ENCODE results near the gene UNC93A. TPM values are rescaled to one million over a fixed set of nuclear protein-coding genes. Genes with fewer than 3 reads are reported as not detected.

Gene UNC93A
- total RNA-seq, 1 donor from 2014 or later, result not detected

DNA sequence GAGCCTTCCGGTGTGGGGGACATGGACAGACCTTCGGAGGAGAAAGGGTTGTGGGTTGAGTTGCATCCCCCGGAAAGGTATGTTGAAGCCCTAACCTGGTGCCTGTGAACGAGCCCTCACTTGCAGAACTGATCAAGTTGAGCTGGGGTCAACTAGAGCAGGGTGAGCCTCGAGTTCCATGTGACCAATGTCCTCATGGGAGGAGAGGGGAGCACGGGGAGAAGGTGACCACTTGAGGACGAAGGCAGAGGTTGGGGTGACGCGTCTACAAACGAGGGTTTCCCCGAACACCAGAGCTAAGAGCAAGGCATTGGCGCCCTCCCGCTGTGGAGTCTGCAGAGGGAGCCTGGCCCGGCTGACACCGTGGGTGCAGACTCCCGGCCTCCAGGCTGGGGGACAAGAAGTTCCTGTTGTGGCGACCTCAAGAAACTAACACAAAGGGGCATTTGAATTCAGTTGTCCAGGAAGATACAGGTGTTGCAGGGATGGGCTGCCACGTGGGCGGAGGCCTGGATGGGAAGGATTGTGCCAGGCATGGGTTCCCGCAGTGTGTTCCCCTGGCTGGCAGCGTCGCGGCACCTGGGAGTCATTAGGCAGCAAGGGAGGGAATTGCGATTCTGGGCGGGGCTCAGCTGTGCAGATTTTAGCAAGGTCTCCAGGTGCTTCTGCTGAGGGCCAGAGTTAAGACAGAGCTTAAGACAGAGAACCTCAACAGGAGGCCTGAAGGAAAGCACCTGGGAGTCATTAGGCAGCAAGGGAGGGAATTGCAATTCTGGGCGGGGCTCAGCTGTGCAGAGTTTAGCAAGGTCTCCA lies 20.4 kb upstream of the UNC93A start:
- no peak for TF ChIP-seq CTCF (IDR thresholded peaks at IDR 0.05)
- H3K27ac Mint-ChIP-seq (ENCODE audit: unreplicated experiment), result no peak overlapping the region
- no peaks in the 10 kb centered on the region for H3K9me3 Mint-ChIP-seq (ENCODE audit: low read depth)
- no peak overlapping the region for H3K4me3 Mint-ChIP-seq (ENCODE audit: unreplicated experiment)
- peaks cover 26% of the 10 kb centered on the region for H3K27me3 Mint-ChIP-seq (ENCODE audit: low read depth)
- H3K4me1 Mint-ChIP-seq (ENCODE audit: low read depth), result no peaks in the 10 kb centered on the region
- no peaks in the 10 kb centered on the region for H3K36me3 Mint-ChIP-seq (ENCODE audit: low read depth)
- no peak for DNase-seq (ENCODE audit: low spot score)

DNA sequence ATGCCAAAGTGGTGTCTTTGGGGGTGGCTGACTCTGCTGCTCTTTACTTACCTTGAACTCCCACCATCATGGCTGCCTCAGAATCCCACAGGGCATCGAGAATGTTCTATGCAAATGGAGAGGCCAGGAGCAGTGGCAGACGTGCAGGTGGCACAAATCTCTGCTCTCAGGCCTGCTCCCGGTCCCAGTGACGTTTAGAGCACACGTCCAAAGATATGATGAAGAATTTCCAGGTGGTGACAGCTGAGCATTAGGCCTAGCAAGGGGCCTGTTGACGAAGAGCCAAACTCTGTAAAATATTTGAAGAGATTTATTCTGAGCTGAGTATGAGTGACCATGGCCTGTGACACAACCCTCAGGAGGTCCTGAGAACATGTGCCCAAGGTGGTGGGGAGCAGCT lies 19.0 kb upstream of the UNC93A start:
- peaks cover 24% of the 10 kb centered on the region for H3K27me3 Mint-ChIP-seq (ENCODE audit: low read depth)
- no peaks in the 10 kb centered on the region for H3K9me3 Mint-ChIP-seq (ENCODE audit: low read depth)
- TF ChIP-seq CTCF (IDR thresholded peaks at IDR 0.05), result no peak
- no peak overlapping the region for H3K27ac Mint-ChIP-seq (ENCODE audit: unreplicated experiment)
- no peaks in the 10 kb centered on the region for H3K36me3 Mint-ChIP-seq (ENCODE audit: low read depth)
- DNase-seq (ENCODE audit: low spot score), result no peak
- H3K4me3 Mint-ChIP-seq (ENCODE audit: unreplicated experiment), result no peak overlapping the region
- H3K4me1 Mint-ChIP-seq (ENCODE audit: low read depth), result no peaks in the 10 kb centered on the region

DNA sequence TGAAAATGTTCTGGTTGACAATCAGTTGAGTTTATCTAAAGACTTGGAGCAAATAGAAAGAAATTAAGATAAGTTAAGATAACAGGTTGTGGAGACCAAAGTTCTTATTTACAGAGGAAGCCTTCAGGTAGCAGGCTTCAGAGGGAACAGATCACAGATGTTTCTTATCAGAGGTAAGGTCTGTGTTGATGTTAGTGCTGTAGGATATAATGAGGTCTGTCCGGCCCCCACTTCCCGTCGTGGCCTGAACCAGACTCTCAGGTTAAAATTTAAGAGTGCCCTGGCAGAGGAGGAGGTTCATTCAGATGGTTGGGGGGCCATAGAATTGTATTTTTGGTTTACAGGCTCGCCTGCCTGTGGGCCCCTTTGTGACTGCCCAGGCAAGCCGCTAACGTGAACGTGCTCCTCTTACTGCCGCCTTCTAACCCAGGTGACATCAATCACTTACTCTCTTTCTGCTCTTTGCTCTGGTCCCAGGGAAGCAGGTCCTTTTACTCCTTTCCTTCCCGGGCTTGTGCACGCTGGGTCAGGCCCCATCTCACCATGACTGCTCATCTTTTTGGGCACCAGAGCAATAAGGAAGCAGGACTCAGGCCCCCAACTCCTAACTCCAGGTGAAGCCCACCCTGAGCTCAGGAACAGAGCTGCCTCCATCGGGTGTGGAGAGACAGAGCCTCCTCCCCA lies 18.3 kb upstream of the UNC93A start:
- no peak for DNase-seq (ENCODE audit: low spot score)
- no peak for TF ChIP-seq CTCF (IDR thresholded peaks at IDR 0.05)
- Mint-ChIP-seq H3K4me1 (ENCODE audit: low read depth) (no peaks in the 10 kb centered on the region), H3K27me3 (ENCODE audit: low read depth) (peaks cover 28% of the 10 kb centered on the region), H3K4me3 (ENCODE audit: unreplicated experiment) (no peak overlapping the region), H3K9me3 (ENCODE audit: low read depth) (no peaks in the 10 kb centered on the region), H3K27ac (ENCODE audit: unreplicated experiment) (no peak overlapping the region), H3K36me3 (ENCODE audit: low read depth) (no peaks in the 10 kb centered on the region)

- Mint-ChIP-seq H3K27ac (ENCODE audit: unreplicated experiment) (no peak overlapping the region), H3K4me3 (ENCODE audit: unreplicated experiment) (no peak overlapping the region), H3K9me3 (ENCODE audit: low read depth) (no peaks in the 10 kb centered on the region), H3K4me1 (ENCODE audit: low read depth) (no peaks in the 10 kb centered on the region), H3K36me3 (ENCODE audit: low read depth) (no peaks in the 10 kb centered on the region), H3K27me3 (ENCODE audit: low read depth) (peaks cover 36% of the 10 kb centered on the region)
- DNase-seq (ENCODE audit: low spot score), result no peak
- TF ChIP-seq CTCF (IDR thresholded peaks at IDR 0.05), result no peak
These were observed 16.8 kb upstream of the UNC93A start for GRCh38 chr6:167274270-167274669.

- no peak overlapping the region for H3K27ac Mint-ChIP-seq (ENCODE audit: unreplicated experiment)
- H3K36me3 Mint-ChIP-seq (ENCODE audit: low read depth), result no peaks in the 10 kb centered on the region
- no peak for DNase-seq (ENCODE audit: low spot score)
- no peak overlapping the region for H3K4me3 Mint-ChIP-seq (ENCODE audit: unreplicated experiment)
- no peaks in the 10 kb centered on the region for H3K4me1 Mint-ChIP-seq (ENCODE audit: low read depth)
- H3K9me3 Mint-ChIP-seq (ENCODE audit: low read depth), result no peaks in the 10 kb centered on the region
- peaks cover 38% of the 10 kb centered on the region for H3K27me3 Mint-ChIP-seq (ENCODE audit: low read depth)
- no peak for TF ChIP-seq CTCF (IDR thresholded peaks at IDR 0.05)
These were observed 16.1 kb upstream of the UNC93A start for GRCh38 chr6:167275001-167275400.

Measured in chondrocyte (in vitro differentiated cells).